Activated effector memory CD4-positive, alpha-beta T cell treated with Interleukin-2 at 50 U/mL for 16 hours (primary cell): ENCODE results near the gene GLIS1.

Experiments used
- DNase-seq: peaks from one replicate; pipeline ENCODE4 v3.0.0-alpha.2; 2020

GLIS1 gene

DNA sequence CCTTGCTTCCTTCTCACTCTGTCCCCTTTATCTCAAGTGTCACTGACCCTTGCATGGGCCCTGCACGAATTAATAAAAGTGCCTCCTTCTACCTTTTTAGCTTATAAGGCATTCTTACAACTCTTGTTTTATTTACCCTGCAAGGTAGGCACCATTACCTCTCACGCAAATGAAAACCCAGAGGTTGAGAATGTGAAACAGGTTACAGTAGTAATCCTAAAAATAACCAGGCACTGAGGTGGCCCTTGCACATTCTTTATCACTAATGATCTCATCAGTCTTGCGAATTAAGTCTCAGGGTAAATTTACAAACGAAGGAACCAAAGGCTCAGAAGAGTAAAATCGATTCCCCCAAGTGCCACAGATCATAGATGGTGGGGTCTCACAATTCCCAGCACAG lies 3.7 kb downstream of the GLIS1 start:
- no peak for DNase-seq

DNA sequence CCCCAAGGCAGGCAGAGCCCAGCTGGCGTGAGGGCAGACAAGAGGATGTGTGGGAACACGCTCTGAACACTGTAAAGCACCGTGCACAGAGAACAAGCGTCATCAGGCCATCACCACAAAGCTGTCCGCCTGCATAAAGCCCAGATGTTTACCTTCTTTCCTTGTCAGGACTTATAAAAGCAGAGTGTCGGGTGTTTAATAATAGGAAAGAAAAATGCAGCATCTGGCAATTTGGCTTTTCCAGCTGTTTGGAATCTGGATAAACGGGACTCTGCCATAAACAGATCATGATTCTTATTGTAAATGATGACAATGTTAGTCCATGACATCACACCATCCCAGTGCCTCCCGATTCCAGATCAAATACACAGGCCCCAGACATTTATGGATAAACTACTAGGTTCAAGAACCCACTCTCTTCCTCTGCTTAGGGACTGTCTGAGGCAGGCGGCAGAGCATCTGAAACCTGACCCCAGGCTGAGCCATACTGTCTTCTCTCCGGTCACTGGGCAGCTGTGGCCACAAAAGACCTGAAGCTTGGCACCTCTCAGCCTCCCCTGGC lies 4.2 kb downstream of the GLIS1 start:
- DNase-seq, result no peak

DNA sequence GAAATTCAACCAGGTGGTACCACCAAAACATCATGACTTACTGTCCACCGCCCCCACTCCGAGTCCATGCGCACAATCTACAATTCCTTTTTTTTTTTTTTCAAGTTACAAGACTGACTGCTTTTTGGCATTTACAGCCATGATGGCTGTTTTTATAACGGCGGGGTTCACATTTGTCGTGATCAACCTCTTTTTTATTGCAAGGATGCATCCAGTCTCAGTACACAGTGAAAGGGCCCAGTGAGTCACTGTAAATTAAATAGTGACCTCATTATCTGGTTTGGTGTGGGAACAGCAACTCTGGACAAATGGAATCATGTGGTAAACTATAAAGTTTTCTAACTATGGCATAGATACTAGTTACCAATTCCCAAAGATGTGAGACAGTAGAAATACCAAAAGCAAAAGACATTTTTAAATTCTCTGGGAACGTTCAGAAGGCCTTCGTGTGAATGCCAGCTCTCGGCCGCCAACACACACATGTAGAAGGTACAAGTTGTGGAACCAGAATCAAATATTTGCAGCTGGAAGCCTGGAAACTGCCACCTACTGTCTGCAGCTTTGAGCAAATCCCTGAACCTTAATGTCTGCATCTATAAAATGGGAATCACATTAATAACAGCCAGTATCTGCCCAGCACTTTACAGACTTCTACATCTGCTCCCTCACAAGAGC lies 4.9 kb downstream of the GLIS1 start:
- no peak for DNase-seq

DNA sequence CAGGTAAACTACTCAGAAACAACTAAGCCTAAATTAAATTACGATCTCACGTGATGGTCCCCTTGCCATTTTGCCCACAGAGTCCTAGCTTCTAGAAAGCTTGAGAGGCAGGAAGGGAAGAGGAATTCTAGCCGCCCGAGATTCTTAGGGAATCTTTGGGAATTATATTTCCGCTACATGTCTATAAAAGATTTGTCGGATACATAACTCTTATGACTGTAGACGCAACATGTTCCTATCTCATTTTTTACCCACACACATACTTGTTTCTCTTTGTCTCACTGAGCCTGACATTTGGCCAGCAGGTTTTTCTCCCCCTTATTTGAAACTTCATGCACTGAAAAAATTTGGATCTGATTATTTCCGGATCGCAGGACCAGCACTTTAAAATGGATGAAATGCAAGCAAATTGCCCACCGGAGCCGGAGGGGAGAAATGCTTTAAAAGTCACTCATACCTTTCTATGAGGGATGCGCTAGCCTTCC lies 5.5 kb downstream of the GLIS1 start:
- no peak for DNase-seq

DNA sequence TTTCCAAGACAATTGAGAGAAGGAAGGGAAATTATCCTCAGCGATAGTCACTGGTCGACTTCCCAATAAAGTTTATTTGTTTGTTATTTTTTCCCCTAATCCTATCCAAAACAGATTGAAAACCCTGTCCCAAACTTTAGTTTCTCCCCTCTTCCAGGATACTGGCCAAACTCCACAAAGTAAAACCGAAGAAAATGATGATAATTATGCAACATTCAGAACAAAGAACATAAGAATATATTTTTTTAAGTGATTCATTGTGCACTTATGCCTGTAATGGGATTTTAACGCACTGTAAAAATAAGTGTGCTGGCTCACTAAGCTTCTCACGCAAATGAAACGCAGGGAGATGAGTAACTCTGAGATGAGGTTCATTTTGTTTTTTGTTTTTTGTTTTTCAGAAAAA lies 6.0 kb downstream of the GLIS1 start:
- DNase-seq, result no peak

DNA sequence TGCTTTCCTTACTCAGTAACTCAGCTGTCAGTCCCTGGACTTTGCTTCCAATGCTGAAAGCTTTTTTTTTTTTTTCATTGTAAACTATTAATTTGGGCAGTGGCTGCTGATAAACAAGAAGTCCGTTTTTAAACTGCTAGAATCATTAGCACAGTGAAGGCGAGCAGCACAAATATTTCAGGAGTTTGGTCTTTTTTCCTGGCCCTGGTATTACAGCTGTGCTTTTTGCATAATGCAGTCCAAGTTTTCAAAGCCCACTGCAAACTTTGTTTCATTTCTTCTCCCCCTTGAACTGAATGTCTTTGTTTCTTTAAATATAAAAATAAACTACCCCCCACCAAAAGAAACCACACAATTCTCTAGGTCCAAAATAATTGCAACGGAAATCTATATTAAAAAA lies 6.6 kb downstream of the GLIS1 start:
- no peak for DNase-seq

DNA sequence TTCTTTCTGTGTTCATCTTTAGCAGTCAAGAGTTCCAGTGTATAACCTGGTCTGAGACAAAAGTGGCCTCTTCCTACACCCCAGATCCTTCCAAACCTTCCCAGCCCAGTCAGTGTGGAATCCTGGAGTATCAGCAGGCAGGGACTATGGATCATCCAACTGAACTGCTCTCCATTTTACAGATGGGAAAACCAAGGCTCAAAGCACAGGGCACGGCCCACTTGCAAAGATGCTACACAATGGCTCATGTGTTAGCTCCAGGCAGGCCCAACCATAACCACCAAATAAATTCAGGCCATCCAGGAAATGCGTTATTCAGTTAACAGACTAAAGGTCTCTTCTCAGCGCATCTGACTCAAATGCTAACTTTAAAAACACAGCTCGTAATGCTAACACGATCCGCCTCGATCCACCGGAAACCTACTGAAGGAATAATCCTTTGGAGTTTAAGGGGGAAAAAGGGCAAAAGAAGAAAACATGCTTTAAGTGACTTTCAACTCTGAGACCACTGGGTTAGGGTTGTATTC lies 7.1 kb downstream of the GLIS1 start:
- DNase-seq, result no peak

DNA sequence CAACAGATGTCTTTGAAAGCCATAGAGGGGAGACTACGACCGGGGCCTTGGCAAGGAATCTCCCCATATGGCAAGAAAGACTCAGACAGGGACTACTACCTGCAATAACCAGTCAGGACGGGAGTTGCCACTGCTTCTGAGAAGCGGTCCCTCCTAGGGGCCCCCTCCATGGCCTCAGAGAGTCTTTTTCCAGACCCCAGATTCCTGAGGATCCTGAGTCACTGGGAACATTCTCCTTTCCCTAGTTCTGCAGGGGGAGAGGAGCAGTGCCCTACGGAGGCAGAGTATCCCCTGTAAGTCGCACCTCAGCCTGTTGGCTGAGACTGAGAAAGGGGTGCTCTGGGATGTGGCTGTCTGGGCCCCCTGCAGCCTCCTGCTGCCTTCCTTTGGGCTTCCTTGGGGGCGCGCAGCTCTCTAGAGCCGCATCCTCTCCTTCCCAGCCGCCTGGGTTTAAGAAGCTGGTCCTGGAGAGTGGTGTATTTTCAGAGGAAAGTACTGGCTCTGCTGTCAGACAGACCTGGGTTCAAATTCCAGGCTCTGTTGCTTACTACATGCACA lies 7.8 kb downstream of the GLIS1 start:
- no peak for DNase-seq

DNA sequence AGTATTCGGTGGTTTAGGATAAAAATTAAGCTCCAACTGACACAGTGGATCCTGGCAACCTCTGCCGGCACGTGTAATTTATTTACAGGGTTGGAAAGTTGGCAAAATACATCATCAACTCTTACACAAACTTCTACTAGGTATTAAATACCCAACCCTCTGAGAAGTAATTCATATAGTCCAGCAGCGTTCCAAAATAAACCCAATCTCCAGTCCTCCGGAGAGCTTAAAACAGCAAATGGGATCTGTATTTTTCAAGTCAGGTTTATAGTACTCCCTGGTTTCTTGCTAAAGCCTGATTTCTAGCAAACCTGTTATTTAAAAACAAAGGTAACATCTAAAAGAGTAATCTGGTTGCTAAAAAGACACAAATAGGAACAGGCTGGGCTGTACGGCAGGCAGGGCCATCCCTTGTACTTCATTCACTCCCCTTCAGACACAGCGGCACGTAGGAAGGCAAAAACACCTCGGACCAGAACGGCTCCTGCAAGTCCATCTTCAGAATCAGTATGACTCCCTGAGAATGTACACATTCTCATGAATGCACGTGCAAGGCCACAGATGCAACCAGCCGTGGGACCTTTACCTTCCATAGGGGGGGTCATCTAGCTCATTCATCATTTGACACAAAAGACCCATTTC lies 8.6 kb downstream of the GLIS1 start:
- no peak for DNase-seq

DNA sequence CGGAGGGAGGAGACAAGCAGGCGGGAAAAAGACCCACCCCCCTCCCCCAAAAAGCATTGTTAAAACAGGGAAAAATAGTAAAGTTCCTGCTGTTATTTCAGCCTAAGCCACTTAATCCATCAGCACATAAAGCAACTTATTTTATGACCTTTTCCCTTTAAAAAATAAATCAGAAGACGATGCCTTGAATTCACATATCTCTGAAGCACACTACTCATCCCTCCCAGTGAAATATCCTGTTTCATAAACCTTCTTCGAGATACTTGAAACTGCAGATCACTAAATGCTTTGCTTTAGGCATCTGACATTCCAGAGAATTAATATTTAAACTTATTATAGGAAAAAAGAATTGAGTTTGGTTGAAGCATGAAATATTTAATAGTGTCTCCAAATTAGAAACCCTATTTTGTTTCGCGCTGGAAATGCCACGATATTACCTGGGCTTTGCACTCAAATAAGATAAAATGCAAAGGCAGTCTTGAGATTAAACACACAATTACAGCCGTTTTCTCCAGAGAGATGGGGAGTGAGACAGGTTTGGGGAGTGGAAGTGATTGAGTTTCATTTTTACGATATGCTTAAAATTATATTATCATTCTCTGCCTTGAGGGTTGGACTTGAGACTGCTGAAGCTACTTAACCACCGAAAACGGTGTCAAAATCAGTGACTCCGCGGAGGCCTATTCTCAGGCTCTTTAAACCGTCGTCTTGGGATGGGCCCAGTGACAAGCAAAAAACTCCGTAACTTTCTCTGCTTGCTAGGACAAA lies 9.3 kb downstream of the GLIS1 start:
- no peak for DNase-seq

DNA sequence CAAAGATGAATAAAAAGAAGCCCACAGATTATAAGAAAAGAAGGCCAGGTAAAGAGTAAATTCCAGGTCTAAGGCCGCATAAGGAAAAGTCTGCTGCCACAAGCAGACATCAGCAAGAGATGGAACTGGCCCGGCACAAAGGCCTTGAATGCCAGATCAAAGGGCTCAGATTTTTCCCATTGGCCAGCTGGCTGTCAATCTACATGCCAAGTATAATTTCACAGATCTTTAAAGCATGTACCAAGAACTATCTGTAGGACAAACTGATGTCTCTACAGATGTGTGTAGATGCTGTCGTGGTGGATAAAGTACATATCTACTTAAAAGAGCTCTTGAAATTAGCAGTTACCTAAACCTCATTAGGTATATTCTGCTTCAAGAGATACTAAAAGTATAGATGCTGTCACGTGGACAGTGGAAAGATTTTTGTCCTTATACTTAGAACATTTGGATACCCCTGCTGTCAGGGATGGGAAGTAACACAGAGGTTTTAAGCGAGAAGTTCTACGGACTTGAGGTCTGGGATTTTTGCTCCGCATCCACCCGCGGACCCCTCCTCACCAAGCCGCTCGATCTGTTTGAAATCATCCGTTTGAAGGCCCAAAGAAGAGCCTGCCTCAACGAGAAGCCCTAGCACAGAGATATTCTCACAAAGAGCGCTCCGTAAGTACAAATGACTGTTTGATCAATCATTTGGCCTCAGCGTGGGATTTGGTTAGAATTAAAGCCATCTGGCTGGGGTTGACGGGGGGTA lies 10.1 kb downstream of the GLIS1 start:
- DNase-seq, result no peak

DNA sequence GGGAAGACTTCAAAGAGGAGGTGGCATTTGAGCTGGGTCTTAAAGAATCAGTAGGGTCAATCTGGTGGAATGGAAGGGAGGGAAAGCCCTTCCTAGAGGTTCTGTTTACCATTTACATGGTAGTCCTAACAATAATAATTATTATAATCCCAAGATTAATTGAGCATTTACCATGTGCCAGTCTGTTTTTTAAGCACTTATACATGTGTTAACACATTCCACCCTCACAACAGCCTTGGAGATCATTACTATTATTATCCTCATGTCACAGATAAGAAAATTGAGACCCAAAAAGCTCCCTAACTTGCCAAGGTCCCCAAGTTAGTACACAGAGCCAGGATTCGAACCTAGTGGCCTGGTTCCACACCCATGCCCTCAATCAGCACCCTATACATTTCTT lies 10.8 kb downstream of the GLIS1 start:
- no peak for DNase-seq

DNA sequence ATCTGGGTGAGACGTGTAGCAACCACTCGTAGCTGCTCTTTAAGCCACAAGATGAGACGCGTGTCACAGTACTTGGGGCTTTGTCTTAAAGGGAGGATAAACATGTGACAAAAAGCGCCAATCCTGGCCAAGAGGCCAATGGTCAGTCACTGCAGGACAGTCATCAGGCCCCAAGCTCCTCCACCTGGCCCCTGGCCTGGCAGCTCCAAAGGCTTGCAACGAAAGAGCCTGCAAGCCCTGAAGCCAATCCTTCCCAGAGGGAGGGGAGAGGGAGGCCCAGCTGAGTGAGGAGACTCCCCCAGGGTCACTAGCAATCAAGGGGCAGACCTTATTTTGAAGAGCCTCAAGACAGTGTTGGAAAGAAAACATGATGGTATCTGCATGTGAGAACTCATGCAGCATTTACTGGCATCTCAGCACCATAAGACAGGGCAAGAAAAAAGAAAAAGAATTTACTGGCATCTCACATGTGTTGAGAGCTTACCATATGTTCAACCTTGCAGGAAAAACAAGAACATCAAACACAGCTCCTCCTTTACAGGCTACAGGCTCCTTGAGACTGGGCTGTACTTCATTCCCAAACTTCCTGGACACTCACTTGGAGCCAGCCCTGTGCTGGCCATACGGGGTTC lies 11.4 kb downstream of the GLIS1 start:
- DNase-seq, result no peak

DNA sequence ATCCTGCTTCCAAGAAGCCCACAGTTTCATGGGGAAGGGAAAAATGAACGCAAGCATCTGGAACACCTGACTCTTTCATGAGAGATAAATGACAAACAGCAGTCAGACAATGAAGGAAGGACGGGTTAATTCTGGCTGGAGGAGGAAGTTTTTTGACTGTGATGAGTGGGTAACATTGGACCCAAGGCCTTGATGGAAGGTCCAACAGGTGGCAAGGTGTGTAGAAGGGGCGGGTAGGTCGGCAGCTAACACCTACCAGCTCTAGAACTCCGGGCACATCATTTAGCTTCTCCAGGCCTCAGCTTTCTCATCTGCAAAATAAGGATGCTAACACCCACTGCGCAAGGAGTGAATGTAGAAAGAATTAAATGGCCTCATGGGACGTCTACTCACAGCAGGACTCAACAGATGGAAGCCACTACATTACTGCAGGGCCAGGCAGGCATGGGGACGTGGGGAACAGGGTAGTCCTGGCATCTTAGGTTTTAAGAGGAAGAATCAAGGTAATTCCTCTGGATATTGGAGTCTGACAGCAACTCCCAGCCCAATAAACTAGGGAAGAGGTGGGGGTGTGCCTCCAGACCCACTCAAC lies 12.9 kb downstream of the GLIS1 start:
- no peak for DNase-seq

DNA sequence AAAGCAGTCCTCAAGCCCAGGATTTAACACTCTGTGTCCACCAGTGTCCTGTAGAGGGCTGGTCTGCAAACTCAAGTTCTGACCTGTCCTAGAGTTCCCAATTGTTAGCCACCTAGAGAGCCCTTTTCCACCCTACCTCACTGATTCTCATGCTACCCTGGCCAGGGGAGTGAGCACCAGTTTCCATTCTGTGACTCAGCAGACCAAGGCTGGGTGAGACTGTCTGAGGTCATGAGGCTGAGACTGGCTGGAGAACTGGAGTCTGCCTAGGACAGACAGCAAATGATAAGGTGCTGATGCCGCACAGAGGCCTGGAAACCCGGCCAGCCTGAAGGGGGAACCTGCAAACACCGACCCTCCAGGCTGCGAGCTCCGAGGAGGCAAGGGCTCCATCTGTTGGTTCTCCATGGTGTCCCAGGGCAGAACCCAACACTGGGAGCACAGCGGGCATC lies 13.7 kb downstream of the GLIS1 start:
- no peak for DNase-seq

DNA sequence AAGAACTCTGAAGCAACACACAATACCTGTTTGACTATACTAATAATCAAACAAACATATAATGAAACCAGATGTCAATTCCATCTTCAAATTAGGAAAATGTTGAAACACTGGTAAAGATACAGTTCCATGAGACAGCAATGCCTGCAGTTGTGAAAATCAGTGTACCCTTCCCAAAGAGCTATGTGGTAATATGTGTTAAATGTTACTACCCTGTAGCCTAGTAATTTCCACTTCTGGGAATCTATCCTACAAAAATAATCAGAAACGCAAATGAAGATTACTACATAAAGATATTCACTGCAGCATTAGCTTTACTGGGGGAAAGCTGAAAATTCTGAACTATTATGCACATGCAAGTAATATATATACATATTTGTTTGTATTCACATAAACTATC lies 16.9 kb downstream of the GLIS1 start:
- no peak for DNase-seq

DNA sequence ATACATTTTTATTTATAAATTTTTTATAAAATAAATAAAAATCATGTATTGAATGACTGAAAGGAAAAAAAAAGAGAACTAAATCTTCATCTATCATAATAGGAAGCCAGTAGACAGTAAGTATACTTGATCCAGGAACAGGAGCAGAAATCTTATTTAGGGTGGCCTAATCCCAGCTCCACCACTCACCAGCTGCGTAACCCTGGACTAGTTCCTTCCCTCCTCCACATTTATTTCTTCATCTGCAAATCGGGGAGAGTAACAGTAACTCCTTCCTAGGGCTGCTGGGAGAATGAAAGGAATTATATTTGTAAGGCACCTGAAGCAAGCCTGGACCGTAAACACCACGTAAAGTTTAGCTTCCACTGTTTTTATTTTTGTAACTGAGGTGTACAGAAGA lies 17.9 kb downstream of the GLIS1 start:
- no peak for DNase-seq

DNA sequence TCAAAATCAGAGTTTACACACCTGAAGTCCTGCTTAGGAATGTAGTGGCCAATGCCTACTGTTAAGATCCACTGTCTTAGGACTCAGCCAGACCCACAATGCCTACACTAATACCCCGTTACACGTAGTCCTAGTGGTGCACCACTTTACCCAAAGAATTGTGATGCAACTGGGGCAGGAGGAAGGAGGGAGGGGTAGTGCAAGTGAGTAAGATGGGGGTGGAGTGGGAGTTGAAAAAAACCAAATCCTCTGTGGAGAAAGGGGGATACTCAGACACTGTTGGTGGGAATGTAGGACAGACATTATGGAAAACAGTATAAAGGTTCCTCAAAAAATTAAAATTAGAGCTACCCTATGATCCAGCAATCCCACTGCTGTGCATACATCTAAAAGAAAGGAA lies 19.5 kb downstream of the GLIS1 start:
- DNase-seq, result no peak

DNA sequence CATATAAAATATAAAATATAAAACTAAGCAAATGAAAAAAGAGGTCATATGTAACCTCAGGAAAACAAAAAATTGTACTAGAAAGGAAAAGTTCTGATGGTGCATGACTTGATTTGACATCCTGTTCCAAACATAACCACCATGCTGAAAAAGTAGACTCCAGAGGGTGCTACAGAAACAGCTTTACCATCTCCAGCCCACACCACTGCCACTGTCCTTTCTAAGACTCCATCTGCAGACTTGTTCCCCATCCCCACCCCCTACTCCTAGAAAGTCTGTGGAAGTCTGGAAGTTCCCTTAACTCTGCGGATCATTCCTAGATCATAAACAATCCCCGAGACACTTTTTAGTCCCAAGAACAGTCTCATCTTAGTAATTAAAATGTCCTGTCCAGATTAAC lies 20.5 kb downstream of the GLIS1 start:
- no peak for DNase-seq

DNA sequence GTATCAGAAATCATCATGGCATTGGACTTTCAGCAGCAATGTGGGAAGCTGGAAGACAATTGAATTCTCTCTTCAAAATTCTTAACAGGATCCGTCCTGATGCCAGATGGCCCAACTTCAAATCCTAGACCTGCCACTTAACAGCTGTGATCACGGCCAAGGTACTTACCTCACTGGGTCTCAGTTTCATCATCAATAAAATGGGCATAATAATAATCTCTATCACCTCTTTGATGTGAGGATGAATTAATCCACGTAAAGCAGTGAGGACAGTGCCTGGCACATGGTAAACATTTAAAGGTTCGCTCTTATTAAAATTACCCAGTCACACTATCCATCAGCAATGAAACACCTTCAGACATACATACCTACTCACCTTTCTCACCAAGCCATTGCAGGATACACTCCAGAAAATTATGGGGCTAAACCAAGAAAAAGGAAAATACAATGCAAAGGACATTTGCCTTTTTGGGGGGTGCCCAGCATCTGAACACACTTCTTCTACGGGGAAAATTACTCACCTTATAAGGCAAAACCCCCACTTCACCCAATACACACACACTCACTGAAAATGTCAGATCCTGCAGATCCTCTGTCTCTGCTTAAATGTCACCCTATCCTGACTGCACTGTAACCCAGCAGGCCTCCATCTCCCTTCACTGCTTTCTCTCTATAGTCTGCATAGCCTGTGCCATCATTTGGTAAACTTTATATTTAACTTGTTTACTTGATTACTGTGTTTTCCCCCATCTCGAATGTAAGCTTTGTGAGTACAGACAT lies 21.7 kb downstream of the GLIS1 start:
- DNase-seq, result no peak

DNA sequence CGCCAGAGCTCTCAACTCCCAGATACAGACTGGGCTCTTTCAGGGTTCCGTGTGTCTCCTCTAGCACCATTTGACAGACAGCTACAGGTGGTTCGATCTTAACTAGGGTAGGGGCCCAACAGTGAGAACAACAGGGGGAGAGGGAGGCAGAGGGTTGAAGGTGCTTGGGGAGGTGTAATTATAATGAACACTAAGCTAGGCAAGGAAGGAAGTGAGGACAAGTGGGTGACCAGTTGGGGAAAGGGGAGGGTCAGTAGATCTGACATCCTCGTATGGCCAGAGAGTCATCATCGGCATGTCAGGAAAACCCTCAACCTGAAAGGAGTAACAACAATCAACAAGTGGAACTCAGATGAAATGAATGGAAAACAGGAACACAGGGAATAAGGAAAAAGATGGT lies 22.8 kb downstream of the GLIS1 start:
- DNase-seq, result no peak
